HG03460 (cell line): ENCODE results near the gene INSR.
"Not testable (repeated sequence)": the region's sequence is repeated elsewhere in the genome, so short reads cannot be mapped to it uniquely, and the experiment has no call there.

Experiments used
- ATAC-seq: cut with Tn5 transposase; IDR thresholded peaks from one replicate; pipeline ENCODE4 v1.9.1; 2021; ENCODE audit not compliant: unreplicated experiment

The INSR gene

DNA sequence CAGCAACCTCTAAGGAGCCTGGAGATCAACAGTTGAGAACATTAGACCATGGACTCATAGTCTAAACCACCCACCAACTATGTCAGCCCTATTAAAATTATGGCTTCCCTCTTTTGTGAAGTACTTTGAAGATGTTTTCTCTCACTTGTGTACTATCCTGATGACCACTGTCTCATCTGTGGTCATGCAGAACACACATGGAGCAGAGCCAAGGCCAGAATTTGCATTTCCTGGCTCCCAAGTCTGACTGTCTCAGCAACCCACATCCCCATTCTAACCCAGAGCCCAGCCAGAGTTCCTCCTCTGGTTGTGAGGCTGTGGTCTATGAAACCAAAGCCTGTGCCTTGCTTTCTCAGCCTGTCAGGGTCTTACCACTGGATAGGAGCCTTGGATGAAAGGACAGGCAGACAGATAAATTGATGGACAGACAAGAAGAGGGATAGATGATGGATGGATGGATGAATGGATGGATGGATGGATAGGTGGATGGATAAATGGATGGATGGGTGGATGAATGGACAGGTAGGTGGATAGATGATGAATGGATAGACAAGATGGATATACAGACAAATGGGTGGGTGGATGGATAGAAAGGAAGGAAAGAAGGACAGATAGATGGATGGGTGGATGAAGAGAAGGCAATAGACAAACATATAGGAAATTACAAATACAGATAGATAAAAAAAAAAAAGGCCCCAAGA, 189.3 kb downstream of the INSR start:
- ATAC-seq, result no peak

DNA sequence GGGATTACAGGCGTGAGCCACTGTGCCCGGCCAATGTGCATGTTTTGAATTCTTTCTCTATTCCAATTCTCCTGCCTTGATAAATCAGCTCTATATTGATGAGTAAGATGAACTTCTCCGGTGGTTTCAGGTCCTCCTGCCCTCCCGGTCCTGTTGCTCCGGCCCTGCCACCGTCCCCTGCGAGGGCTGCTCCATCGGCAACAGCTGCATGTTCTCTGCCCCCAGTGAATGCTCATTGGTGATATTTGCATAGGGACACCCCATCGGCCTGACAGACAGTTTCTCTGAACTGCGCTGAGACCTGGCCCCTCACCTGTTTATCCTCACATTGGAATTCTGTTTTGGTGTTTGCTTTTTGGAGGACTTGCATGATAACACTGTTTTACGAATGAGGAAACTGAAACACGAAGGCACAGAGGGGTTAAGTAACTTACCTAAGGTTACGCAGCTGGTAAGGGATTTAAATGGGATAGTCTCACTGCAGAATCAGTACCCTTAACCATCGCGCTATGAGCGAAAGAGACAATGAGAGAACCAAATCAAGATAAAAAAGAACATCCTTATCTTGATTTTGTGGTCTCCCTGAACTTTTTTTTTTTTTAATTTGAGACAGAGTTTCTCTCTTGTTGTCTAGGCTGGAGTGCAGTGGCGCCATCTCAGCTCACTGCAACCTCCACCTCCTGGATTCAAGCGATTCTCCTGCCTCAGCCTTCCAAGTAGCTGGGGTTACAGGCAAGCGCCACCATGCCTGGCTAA, 192.5 kb downstream of the INSR start:
- no peak for ATAC-seq

DNA sequence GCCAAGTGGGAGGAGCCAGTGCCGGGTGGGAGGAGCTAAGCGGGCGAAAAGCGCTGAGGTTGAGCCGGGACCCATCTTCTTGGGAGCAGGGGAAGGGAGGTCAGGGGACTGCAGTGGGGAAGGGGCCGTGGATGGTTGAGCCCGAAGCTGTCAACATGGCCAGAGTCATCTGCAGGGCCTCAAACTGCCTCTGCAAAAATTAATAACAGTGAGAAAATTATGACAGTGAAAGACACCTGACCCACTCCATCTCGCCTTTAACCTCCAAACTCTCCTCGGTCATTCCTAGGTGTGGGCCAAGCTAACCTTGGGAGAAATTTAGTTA, 194.7 kb downstream of the INSR start:
- ATAC-seq, result no peak

DNA sequence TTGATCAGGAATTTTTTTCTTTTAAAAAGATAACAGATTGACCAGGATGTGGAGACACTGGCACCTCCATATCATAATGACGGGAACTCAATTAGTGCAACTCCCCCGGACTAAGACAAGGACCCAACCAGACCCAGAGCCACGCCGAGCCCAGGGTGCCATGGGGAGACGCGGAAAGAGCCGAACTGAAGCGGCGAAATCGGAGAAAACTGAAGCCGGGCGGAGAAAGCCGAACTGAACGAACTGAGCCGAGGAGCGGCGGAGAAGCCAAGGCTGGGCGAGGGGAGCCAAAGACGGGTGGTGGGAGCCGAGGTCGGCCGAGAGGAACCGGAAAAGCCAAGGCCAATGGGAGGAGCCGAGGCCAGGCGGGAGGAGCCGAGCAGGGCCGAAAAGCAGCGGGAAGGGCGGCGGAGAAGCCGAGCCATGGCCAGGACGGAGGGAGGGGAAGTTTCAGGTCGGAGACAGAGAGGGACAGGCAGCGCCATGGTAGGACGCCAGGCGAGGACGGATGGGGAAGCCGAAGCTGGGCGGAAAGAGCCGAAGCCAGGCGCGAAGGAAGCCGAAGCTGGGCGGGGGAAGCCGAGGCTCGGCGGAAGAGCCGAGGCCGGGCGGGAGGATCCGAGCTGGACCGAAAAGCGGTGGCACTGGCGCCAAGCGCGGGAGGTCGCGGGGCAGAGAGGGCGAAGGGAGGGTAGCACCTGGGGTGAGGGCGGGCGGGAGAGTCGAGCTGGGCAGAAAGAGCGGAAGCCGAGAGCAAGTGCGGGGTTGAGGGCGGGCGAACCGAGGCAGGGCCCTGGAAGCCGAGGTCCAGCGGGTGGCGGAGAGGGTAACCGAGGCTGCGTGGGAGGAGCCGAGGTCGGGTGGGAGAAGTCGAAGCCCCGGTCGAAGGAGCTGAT, 195.3 kb downstream of the INSR start:
- peak; percentile 71 for ATAC-seq

DNA sequence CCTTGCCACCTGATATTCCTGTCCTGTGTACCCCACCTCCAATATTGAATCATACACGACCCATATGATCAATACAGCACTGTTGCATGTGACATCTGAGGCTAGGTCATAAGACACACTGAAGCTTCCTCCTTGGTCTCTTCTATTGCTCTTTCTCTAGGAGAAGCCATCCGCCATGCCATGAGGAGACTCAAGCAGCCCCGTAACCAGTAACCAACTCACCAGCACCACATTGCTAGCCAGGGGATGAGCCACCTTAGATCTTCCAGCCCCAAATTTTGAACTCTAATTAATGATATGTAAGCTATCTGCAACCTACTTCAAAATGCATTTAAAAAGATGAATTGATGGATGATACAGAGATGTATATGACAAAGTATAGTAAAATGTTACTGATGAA, 196.1 kb downstream of the INSR start:
- no peak for ATAC-seq

DNA sequence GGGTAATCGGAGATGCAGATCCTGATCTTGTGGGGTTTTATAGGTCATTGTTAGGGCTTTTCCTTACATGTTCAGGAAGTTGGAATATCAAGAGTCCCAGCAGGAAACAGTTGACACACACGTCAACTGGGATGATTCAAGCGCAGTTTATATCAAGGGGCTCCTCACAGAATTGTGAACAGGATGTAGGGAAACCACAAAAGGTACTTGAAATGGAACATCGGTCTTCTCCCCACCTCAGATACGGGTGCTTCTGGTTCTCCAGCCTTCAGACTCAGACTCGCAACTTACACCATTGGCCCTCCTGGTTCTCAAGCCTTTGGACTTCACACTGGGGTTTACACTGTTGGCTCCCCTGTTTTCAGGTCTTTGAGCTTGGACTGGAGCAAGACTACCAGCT, 205.2 kb downstream of the INSR start:
- no peak for ATAC-seq

DNA sequence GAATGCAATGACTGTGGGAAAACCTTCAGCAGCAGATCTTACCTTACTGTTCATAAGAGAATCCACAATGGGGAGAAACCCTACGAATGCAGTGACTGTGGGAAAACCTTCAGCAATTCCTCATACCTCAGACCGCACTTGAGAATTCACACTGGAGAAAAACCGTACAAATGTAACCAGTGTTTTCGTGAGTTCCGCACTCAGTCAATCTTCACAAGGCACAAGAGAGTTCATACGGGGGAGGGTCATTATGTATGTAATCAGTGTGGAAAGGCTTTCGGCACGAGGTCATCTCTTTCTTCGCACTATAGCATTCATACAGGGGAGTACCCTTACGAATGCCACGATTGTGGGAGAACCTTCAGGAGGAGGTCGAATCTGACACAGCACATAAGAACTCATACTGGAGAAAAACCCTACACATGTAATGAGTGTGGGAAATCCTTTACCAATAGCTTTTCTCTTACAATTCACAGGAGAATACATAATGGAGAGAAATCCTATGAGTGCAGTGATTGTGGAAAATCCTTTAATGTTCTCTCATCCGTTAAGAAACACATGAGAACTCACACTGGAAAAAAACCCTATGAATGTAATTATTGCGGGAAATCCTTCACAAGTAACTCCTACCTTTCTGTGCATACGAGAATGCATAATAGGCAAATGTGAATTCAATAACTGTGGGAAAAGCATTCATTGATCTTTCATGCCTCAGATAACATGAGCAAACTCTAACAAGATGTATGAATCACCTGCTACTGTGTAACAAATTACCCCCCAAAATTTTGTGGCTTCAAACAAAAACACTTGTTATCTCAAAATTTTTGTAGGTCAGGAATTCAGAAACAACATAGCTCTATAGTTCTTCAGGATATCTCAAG, 210.9 kb downstream of the INSR start:
- no peak for ATAC-seq

DNA sequence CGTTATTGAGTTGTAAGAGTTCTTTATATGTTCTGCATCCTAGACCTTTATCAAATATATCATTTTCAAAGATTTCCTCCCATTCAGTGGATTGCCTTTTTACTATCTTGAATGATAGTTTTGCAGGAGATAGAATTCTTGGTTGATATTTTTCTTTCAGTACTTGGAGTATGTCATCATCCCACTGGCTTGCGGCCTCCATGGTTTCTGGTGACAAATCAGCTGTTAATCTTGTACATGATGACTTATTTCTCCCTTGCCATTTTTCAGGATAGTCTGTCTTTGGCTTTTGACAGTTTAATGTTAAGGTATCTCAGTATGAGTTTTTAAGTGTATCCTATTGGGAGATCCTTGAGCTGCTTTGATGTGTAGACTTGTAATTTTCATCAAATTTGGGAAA, 216.2 kb downstream of the INSR start:
- no peak for ATAC-seq

DNA sequence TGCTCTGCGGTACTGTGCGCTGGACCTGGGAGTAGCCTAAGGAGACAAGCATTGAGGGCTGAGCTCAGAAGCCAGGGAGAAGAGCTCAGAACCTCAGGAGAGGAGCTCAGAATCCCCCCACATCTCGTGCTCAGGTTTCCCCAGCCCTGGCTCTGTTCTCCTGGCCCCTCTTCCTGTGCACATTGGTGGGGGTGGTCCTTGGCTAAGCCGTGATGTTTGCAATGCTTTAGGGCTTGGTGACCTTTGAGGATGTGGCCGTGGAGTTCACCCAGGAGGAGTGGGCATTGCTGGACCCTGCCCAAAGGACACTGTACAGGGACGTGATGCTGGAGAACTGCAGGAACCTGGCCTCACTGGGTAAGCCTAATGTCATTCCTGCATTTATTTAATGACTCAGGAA, 218.1 kb downstream of the INSR start:
- no peak for ATAC-seq

DNA sequence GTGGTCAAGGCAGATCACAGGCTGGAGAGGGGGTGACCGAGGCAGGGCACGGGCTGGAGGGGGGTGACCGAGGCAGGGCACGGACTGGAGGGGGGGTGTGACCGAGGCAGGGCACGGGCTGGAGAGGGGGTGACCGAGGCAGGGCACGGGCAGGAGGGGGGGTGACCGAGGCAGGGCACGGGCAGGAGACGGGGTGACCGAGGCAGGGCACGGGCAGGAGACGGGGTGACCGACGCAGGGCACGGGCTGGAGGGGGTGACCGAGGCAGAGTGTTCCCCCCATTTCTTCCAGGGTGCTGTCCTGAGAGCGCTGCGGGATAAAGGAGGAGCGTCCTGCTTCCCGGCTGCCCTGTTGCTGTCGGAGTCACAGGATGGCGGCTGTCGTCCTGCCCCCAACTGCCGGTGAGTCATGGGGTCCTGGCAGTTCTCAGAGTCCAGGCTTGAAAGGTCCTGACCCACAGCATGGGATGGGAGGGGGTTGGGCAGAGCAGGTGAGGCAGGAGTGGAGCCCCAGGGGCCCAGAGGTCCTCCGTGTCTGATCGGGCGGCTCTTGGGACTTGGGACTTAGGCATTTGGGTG, 219.4 kb downstream of the INSR start:
- ATAC-seq, result no peak

DNA sequence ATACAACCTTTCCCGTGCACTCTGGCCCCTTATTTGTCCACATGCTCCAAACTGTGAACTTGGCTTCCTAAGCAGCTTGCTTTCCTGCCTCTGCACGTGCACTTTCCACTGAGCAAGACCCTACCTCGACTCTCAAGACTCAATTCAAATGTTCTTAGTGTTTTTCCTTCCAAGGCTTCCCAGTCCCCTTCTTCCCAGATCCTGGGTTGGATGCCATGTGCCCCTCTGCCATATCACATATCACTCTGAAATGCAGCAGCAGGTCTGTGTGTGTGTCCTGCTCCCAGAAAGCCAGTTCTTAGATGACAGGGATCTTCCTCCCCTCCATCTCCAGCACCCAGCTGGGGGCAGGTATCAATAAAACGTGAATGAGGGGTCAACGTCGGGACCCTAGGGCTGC, 221.7 kb downstream of the INSR start:
- ATAC-seq, result no peak

DNA sequence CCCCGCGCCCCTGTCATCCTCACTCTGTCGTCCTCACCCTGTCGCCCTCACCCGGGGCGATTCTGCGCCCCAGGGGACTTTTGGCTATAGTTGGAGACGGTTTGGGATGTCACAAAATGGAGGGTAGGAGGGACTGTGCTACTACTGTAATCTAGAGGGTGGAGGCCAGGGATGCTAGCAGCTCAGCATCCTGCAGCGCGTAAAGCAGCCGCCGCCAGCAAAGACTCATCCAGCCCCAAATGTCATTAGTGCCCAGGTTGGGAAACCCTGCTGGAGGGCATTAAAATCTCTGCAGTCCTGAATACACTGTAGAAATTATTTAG, 224.3 kb downstream of the INSR start:
- ATAC-seq, result no peak

DNA sequence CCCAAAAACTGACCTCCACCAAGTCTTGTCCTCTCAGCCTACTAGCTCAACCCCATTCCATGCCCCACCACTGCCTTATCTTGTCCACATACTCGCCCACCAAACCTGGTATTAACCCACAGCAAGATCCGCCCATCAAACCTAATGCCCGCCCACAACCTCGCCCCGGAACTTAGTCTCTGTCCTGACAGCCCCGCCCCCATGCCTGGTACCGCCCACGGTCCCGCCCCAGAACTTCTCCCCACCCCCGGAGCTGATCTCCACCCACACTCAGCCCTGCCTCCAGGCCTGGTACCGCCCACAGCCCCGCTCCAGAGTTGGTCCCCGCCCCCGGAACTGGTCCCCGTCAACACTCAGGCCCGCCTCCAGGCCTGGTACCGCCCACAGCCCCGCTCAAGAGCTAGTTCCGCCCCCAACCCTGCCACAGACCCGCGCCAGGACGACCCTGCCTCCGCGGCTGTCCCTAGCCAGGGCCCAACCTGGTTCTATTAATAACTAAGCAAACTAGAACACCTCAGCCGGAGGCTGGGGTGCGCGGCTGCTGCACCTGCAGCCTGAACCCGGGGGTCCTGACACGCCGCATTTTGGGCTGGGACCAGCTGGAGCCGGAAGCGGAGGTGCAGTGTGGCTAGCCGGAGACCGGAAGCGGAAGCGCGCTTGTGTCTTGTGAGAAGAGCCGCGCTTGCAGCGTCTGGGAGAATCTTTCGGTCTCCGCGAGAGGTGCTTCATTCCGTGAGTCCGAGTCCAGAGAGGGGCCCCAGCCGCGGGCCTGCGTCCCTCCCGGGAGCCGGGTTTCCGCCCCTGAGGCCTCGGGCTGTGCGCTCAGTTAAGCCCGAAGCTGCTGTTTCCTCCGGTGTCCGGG, 224.9 kb downstream of the INSR start, which contains the start of gene ZNF557:
Gene ZNF557 (plus strand): TSS at position 662 of the 862 bp plus-strand sequence. CDS start 5,372 bp downstream, outside the sequence.
- ATAC-seq, result peak; percentile 93

DNA sequence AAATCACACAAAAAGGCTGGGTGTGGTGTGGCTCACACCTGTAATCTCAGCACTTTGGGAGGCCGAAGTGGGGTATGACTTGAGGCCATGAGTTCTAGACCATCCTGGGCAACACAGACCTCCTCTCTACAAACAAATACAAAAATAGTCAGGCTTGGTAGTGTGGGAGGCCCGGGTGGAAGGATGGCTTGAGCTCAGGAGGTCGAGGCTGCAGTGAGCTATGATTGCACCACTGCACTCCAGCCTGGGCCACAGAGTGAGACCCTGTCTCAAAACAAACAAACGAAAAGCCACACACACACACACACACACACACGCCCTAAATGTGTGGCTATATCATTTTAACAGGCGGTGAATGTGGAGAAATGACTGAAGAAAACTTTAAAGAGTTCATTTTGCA, 225.6 kb downstream of the INSR start:
- no peak for ATAC-seq

DNA sequence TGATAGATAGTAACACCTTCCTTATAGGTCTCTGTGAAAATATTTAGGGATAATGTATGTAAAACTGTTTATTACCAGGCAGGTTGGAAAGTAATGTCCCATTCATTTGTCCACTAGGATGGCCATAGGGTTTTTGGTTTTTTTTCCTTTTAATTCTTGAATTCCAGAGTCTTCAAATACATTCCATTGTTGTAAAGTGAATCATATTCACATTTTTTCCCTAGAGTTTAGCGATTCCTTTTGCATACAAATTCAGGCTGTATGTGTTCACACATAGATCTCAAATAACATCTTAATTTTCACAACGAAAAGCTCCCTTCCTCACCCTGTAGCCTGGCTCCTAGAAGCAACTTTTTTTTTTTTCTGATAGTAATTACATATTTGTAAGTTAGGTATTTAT, 226.5 kb downstream of the INSR start:
- no peak for ATAC-seq

DNA sequence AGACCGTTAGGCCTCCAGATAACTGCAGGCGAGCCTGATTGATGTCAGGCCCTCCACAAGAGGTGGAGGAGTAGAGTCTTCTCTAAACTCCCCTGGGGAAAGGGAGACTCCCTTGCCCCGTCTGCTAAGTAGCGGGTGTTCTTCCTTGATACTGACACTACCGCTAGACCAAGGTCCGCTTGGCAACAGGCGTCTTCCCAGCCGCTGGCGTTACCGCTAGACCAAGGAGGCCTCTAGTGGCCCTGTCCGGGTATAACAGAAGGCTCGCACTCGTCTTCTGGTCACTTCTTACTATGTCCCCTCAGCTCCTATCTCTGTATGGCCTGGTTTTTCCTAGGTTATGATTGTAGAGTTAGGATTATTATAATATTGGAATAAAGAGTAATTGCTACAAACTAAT, 227.1 kb downstream of the INSR start:
- not testable (repeated sequence) for ATAC-seq

DNA sequence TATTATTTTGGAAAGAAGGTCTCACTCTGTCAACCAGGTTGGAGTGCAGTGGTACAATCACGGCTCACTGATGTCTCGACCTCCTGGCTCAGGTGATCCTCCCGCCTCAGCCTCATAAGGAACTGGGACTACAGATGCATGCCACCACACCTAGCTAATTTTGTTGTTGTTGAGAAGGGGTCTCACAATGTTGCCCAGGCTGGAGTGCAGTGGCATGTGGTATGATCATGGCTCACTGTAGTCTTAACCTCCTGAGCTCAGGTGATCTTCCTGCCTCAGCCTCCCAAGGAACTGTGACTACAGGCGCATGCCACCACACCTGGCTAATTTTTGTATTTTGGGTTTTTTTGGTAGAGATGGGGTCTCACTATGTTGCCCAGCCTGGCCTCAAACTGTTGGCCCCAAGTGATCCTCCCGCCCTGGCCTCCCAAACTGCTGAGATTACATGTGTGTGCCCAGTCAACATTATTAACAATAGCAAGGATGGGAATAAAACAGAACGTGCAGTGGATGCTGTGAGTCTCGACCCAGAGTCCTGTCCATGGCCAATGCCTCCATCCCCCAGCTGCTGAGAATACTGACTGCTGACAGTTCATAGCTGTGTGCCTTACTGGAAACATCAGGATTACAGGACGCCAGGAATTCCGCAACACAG, 230.3 kb downstream of the INSR start:
- no peak for ATAC-seq

DNA sequence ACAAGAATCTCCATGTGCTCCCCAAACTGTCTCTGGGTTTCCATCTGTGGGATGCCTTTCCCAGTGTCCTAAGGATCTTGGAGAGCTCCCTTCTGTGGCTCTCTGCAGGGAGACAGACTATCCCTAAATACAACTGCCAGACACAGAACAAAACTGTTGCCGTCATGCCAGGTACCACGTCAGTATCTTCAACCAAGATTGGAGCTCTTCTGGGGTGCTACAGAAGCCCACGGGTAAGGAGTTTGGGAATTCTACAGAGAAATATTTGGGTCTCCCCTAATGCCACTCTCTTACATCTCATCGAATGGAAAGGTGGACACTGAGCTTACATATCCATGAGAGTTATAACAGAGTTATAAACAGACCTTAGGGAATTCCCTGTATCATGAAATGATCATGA, 230.9 kb downstream of the INSR start:
- no peak for ATAC-seq
